ENCODE measurements around the gene SLC66A1. TPM values are rescaled to one million over a fixed set of nuclear protein-coding genes. Genes with fewer than 3 reads are reported as not detected.

SLC66A1 gene
- total RNA-seq, 4 donors from 2014 or later: 10.0 to 16.5 (median 11.3) TPM

DNA sequence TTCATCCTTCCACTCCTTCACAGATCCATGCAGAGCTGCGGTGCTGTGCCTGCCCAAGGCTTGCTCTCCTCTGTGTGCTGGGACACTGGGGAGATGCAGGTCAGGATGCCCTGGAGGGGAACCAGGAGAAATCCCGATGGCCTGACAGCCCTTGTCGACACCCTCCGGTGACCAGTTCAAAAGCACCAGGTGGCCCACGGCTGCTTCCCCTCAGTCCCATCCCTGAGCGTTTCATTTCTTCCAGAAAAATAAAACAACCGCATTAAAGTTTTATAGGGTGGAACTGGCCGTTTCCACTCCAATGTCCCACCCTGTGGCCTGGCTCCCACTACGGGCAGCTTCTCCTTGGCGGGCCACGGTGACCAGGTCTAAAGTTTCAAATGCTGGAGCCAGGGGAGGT, 48.3 kb downstream of the SLC66A1 start:
- H3K27me3 ChIP-seq: no peaks in the 10 kb centered on the region
- peak overlapping the region in 2 of 4 donors; percentile 20 to 34 for H3K27ac ChIP-seq (replicated peaks in 1 of 4)
- TF ChIP-seq EP300 (IDR thresholded peaks at IDR 0.05) (no peak), POLR2A (IDR thresholded peaks at IDR 0.05; ENCODE audit: low read depth) (no peak), POLR2AphosphoS5 (IDR thresholded peaks at IDR 0.05) (no peak)
- TF ChIP-seq, protein P1, sequence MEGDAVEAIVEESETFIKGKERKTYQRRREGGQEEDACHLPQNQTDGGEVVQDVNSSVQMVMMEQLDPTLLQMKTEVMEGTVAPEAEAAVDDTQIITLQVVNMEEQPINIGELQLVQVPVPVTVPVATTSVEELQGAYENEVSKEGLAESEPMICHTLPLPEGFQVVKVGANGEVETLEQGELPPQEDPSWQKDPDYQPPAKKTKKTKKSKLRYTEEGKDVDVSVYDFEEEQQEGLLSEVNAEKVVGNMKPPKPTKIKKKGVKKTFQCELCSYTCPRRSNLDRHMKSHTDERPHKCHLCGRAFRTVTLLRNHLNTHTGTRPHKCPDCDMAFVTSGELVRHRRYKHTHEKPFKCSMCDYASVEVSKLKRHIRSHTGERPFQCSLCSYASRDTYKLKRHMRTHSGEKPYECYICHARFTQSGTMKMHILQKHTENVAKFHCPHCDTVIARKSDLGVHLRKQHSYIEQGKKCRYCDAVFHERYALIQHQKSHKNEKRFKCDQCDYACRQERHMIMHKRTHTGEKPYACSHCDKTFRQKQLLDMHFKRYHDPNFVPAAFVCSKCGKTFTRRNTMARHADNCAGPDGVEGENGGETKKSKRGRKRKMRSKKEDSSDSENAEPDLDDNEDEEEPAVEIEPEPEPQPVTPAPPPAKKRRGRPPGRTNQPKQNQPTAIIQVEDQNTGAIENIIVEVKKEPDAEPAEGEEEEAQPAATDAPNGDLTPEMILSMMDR (IDR thresholded peaks at IDR 0.05): no peak
- peaks cover 29 to 62% (median 52%) of the 10 kb centered on the region in 4 donors for H3K4me1 ChIP-seq
- no peaks in the 10 kb centered on the region for H3K9me3 ChIP-seq
- peaks cover 16 to 46% (median 31%) of the 10 kb centered on the region in 4 donors for H3K36me3 ChIP-seq
- intact Hi-C loops (cut with DNase I): no loop called here
- no peak for DNase-seq (ENCODE audit: extremely low spot score)
- no peak overlapping the region for H3K4me3 ChIP-seq
- 73% methylated on average over 11 of the region's 11 CpGs for WGBS

DNA sequence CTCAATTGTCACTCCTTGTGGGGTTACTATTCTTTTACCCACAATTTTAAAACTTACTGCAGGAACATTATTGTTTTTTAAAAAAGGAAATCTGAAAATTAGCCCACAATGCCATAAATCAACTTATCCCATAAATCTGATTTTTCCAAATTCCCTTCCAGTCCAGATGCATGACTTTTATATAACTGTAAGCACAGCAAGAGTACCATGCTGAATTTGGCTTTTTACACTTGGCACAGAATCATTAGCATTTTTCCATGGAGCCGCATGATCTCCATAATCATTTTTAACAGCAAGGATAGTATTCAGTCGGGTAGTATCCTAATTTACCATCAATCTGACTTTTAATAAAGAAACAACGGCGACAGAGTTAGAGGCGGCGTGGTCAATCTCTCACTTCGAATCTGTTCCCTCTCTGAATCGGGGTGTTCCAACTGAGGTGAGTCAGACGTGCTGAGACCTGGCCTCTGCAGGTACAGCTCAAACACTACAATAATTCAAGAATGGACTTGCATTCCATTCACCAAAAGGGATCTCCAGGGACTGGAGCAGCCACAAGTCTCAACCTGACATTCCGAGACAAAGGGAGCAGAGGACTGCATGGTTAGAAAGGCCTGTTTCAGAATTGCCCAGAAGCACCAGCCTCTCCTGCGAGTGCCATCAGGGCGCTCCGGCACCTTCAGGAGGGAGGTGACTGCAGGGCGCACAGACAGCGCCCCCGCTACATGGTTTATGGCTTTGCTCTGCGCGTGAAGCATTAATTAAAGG, 48.9 kb downstream of the SLC66A1 start:
- intact Hi-C loops (cut with DNase I): no loop called here
- H3K27ac ChIP-seq (replicated peaks in 1 of 4): peak overlapping the region in 2 of 4 donors; percentile 20 to 34
- TF ChIP-seq, protein P1 (IDR thresholded peaks at IDR 0.05): no peak
- TF ChIP-seq POLR2A (IDR thresholded peaks at IDR 0.05; ENCODE audit: low read depth) (no peak), POLR2AphosphoS5 (IDR thresholded peaks at IDR 0.05) (no peak), EP300 (IDR thresholded peaks at IDR 0.05) (no peak)
- no peaks in the 10 kb centered on the region for H3K27me3 ChIP-seq
- no peaks in the 10 kb centered on the region for H3K9me3 ChIP-seq
- peaks cover 29 to 68% (median 57%) of the 10 kb centered on the region in 4 donors for H3K4me1 ChIP-seq
- H3K36me3 ChIP-seq: peaks cover 10 to 40% (median 26%) of the 10 kb centered on the region in 4 donors
- no peak overlapping the region for H3K4me3 ChIP-seq
- no peak for DNase-seq (ENCODE audit: extremely low spot score)
- WGBS: 83% methylated on average over 18 of the region's 18 CpGs

DNA sequence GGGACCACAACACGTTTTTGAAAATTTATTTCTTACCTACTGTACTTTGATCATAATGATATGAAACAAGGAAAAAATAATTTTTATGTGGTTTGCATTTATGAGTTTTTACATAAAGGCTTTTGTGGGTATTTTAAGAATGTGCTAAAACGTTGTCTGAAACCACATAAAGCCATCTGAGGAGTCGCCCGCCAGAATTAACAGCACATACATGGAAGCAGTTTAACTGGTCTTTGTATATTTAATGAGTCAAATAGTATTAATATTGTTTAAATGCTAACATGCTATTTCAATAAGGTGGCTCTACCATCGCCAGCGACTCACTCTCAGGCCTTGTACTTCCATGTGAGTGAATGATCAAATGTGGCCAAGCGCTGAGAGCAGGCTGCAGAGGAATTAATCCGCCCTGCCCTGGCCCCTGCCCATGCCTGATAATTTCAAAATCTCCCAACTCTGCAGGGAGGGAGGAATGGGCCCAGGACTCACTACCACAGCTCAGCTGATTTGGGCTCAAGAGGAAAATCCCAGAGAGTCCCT, 49.6 kb downstream of the SLC66A1 start:
- TF ChIP-seq POLR2AphosphoS5 (IDR thresholded peaks at IDR 0.05): no peak
- no peak for TF ChIP-seq EP300 (IDR thresholded peaks at IDR 0.05)
- TF ChIP-seq POLR2A (IDR thresholded peaks at IDR 0.05; ENCODE audit: low read depth): no peak
- TF ChIP-seq, protein P1 (IDR thresholded peaks at IDR 0.05): no peak
- no peak overlapping the region for H3K4me3 ChIP-seq
- peaks cover 33 to 75% (median 63%) of the 10 kb centered on the region in 4 donors for H3K4me1 ChIP-seq
- H3K9me3 ChIP-seq: no peaks in the 10 kb centered on the region
- DNase-seq (ENCODE audit: extremely low spot score): no peak
- intact Hi-C loops (cut with DNase I): no loop called here
- H3K27me3 ChIP-seq: no peaks in the 10 kb centered on the region
- H3K36me3 ChIP-seq: peaks cover 3 to 34% (median 19%) of the 10 kb centered on the region in 4 donors
- H3K27ac ChIP-seq (replicated peaks in 1 of 4): peak overlapping the region in 1 of 4 donors; percentile 27
- 84% methylated on average over 8 of the region's 8 CpGs for WGBS

DNA sequence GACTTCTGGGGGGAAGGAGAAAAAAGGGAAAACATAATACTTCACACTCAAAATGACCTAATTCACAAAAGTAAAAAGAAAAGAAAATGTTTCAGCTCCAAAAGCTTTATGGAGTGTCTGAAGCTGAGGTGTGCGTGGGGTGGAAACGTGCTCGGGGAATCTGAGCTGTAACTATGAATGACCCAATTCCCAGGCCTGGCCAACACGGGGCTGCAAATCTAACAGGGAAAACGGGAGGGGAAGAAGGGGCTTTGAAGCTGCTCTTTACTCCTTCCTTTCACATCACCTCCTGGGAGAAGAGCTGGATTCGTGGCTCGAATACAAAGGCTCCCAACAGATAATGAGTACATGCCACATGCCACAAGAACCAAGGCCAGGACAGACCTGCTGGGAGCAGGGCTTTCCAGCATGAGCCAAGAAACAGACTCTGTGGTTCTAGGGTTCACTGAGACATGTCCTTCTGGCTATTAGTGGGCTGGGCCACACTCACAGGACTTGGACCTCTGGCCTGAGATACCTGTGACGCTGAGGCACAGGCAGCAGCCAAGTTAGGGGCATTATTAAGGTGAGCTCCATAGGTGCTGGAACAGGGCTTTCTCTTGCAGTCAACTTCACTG, 51.5 kb downstream of the SLC66A1 start:
- no peak overlapping the region for H3K4me3 ChIP-seq
- intact Hi-C loops (cut with DNase I): no loop called here
- TF ChIP-seq POLR2A (IDR thresholded peaks at IDR 0.05; ENCODE audit: low read depth) (no peak), EP300 (IDR thresholded peaks at IDR 0.05) (no peak), POLR2AphosphoS5 (IDR thresholded peaks at IDR 0.05) (no peak)
- TF ChIP-seq, protein P1 (IDR thresholded peaks at IDR 0.05): no peak

More for the DNA sequence above, 51.5 kb downstream of the SLC66A1 start:
- no peaks in the 10 kb centered on the region for H3K9me3 ChIP-seq
- H3K36me3 ChIP-seq: peaks cover 0 to 24% (median 9%) of the 10 kb centered on the region in 4 donors
- H3K27me3 ChIP-seq: no peaks in the 10 kb centered on the region
- no peak for DNase-seq (ENCODE audit: extremely low spot score)
- peaks cover 45 to 94% (median 81%) of the 10 kb centered on the region in 4 donors for H3K4me1 ChIP-seq
- WGBS: 70% methylated on average over 8 of the region's 8 CpGs
- H3K27ac ChIP-seq (replicated peaks in 1 of 4): peak overlapping the region; percentile 41 to 66 (median 58)
